Neural cell (in vitro differentiated cells): ENCODE measurements around the gene ISG20L2. TPM values are rescaled to one million over a fixed set of nuclear protein-coding genes. Genes with fewer than 3 reads are reported as not detected.

Experiments
- H2AFZ ChIP-seq: fragments of 200-600, 300-800 bp; sonication (generic), shearing (Covaris generic); 2 replicates; pipeline ENCODE4 v1.6.0; 2014; ENCODE audit warnings: low read depth, mild to moderate bottlenecking, antibody characterized with exemption, low read length, moderate library complexity
- H3F3A ChIP-seq: fragments of 200-600 bp; shearing (Covaris generic); 2 replicates; pipeline ENCODE4 v1.6.1; 2016; ENCODE audit warnings: mild to moderate bottlenecking, moderate library complexity, mixed read lengths, antibody characterized with exemption, low read length; ENCODE audit not compliant: insufficient read depth, poor library complexity, severe bottlenecking
- H3K27ac ChIP-seq: fragments of 200-600, 300-800 bp; sonication (generic), shearing (Covaris generic); 2 replicates; pipeline ENCODE4 v1.5.1; 2014; ENCODE audit warnings: mild to moderate bottlenecking, low read length, moderate library complexity
- H3K27me3 ChIP-seq: fragments of 300-800, 200-600 bp; sonication (generic), shearing (Covaris generic); 2 replicates; pipeline ENCODE4 v1.6.0; 2014; ENCODE audit warnings: mild to moderate bottlenecking, low read depth, low read length, moderate library complexity; ENCODE audit not compliant: insufficient read depth
- H3K36me3 ChIP-seq: fragments of 300-800, 200-600 bp; sonication (generic), shearing (Covaris generic); 2 replicates; pipeline ENCODE4 v1.5.1; 2014; ENCODE audit warnings: mild to moderate bottlenecking, antibody characterized with exemption, low read length, moderate library complexity; ENCODE audit not compliant: insufficient read depth
- H3K4me2 ChIP-seq: fragments of 300-800, 200-600 bp; sonication (generic), shearing (Covaris generic); 2 replicates; pipeline ENCODE4 v1.6.0; 2014; ENCODE audit warnings: mild to moderate bottlenecking, low read length
- H3K4me3 ChIP-seq: fragments of 300-800, 200-600 bp; sonication (generic), shearing (Covaris generic); 2 replicates; pipeline ENCODE4 v1.5.1; 2014; ENCODE audit warnings: mild to moderate bottlenecking, low read length, moderate library complexity
- H3K79me2 ChIP-seq: fragments of 200-600 bp; shearing (Covaris generic); replicated peaks from 2 replicates; pipeline ENCODE4 v1.6.0; 2014; ENCODE audit warnings: mild to moderate bottlenecking, low read length, moderate library complexity; ENCODE audit not compliant: insufficient read depth
- H3K9ac ChIP-seq: fragments of 300-800, 200-600 bp; sonication (generic), shearing (Covaris generic); 2 replicates; pipeline ENCODE4 v1.6.1; 2016; ENCODE audit warnings: mild to moderate bottlenecking, low read length, mixed read lengths
- H3K9me2 ChIP-seq: fragments of 200-600 bp; shearing (Covaris generic); 2 replicates; pipeline ENCODE4 v1.6.1; 2016; ENCODE audit warnings: mild to moderate bottlenecking, low read length, mixed read lengths; ENCODE audit not compliant: insufficient read depth
- H3K9me3 ChIP-seq: fragments of 200-600, 300-800 bp; sonication (generic), shearing (Covaris generic); 2 replicates; pipeline ENCODE4 v1.6.1; 2016; ENCODE audit warnings: mild to moderate bottlenecking, mixed run types, low read length, moderate library complexity, mixed read lengths
- H4K20me1 ChIP-seq: fragments of 200-600 bp; shearing (Covaris generic); 2 replicates; pipeline ENCODE4 v1.6.1; 2016; ENCODE audit warnings: mild to moderate bottlenecking, mixed run types; ENCODE audit not compliant: insufficient read depth
- CTCF ChIP-seq: fragments of 450-650 bp; IDR thresholded peaks from 2 replicates; pipeline ENCODE4 v1.5.1; 2014; ENCODE audit warnings: antibody characterized with exemption, mild to moderate bottlenecking, moderate library complexity; ENCODE audit not compliant: poor library complexity, severe bottlenecking
- EP300 ChIP-seq: fragments of 450-650 bp; conservative IDR thresholded peaks from 2 replicates; pipeline ENCODE4 v1.6.1; 2014; ENCODE audit warnings: antibody characterized with exemption, mild to moderate bottlenecking, moderate library complexity; ENCODE audit not compliant: poor library complexity, severe bottlenecking
- EZH2 ChIP-seq: fragments of 200-600, 300-800 bp; shearing (Covaris generic), sonication (generic); IDR thresholded peaks from 2 replicates; pipeline ENCODE4 v1.6.1; 2014; ENCODE audit warnings: antibody characterized with exemption, low read length, borderline replicate concordance, mild to moderate bottlenecking; ENCODE audit not compliant: insufficient read depth, poor library complexity, severe bottlenecking
- MXI1 ChIP-seq: fragments of 450-650 bp; conservative IDR thresholded peaks from 2 replicates; pipeline ENCODE4 v1.6.1; 2014; ENCODE audit warnings: antibody characterized with exemption, mild to moderate bottlenecking; ENCODE audit not compliant: poor library complexity, severe bottlenecking
- POLR2AphosphoS5 ChIP-seq: IDR thresholded peaks from 2 replicates; pipeline ENCODE4 v1.6.1; 2012
- RAD21 ChIP-seq: fragments of 450-650 bp; conservative IDR thresholded peaks from 2 replicates; pipeline ENCODE4 v1.6.1; 2014; ENCODE audit warnings: antibody characterized with exemption, mild to moderate bottlenecking, moderate library complexity
- SMC3 ChIP-seq: fragments of 450-650 bp; conservative IDR thresholded peaks from 2 replicates; pipeline ENCODE4 v1.6.1; 2014; ENCODE audit warnings: antibody characterized with exemption, mild to moderate bottlenecking, moderate library complexity; ENCODE audit not compliant: poor library complexity
- TAF1 ChIP-seq: IDR thresholded peaks from 2 replicates; pipeline ENCODE4 v1.6.1; 2012; ENCODE audit warnings: low read depth
- polyA plus RNA-seq: library from polyadenylated mRNA; depleted of rRNA; stranded (reverse); fragments of >200 nt; gene quantifications from 2 replicates; pipeline ENCODE4 v1.2.3, GENCODE V29; 2014
- TF ChIP-seq, protein P1 (sequence below): IDR thresholded peaks from 2 replicates; pipeline ENCODE4 v1.6.1; 2012; ENCODE audit warnings: borderline replicate concordance

ISG20L2 gene
- polyA plus RNA-seq, 1 donor from 2014 or later: 8.5 TPM

DNA sequence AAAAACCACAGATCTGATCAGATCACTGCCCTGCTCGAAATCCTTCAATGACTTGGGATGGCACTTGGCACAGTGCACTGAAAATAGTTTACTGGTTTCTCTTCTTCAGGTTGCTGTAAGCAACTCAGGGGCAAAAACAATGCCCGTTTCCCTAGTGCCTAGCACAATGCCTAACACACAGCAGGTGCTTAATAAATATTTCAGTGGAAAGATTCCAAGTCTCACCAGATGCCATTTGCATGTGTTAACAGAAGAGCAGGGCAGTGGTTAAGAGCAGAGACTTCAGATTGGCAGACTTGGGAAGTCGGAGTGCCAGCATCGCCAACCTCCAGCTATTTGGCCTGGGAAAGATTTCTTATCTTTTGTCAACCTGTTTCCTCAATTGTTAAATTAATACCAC, 11.2 kb downstream of the ISG20L2 start:
- Histone ChIP-seq H3K79me2 (no peaks in the 10 kb centered on the region), H3K9ac (no peak overlapping the region), H3K9me3 (no peaks in the 10 kb centered on the region), H2AFZ (no peak overlapping the region), H4K20me1 (no peaks in the 10 kb centered on the region), H3K36me3 (no peaks in the 10 kb centered on the region), H3K4me3 (no peak overlapping the region), H3F3A (no peaks in the 10 kb centered on the region), H3K4me2 (no peak overlapping the region), H3K27me3 (no peaks in the 10 kb centered on the region), H3K9me2 (no peaks in the 10 kb centered on the region), H3K27ac (no peak overlapping the region)
- TF ChIP-seq SMC3 (no peak), RAD21 (no peak), EZH2 (no peak), EP300 (no peak), MXI1 (no peak), POLR2AphosphoS5 (no peak), TAF1 (no peak), CTCF (no peak)
- TF ChIP-seq, protein P1, sequence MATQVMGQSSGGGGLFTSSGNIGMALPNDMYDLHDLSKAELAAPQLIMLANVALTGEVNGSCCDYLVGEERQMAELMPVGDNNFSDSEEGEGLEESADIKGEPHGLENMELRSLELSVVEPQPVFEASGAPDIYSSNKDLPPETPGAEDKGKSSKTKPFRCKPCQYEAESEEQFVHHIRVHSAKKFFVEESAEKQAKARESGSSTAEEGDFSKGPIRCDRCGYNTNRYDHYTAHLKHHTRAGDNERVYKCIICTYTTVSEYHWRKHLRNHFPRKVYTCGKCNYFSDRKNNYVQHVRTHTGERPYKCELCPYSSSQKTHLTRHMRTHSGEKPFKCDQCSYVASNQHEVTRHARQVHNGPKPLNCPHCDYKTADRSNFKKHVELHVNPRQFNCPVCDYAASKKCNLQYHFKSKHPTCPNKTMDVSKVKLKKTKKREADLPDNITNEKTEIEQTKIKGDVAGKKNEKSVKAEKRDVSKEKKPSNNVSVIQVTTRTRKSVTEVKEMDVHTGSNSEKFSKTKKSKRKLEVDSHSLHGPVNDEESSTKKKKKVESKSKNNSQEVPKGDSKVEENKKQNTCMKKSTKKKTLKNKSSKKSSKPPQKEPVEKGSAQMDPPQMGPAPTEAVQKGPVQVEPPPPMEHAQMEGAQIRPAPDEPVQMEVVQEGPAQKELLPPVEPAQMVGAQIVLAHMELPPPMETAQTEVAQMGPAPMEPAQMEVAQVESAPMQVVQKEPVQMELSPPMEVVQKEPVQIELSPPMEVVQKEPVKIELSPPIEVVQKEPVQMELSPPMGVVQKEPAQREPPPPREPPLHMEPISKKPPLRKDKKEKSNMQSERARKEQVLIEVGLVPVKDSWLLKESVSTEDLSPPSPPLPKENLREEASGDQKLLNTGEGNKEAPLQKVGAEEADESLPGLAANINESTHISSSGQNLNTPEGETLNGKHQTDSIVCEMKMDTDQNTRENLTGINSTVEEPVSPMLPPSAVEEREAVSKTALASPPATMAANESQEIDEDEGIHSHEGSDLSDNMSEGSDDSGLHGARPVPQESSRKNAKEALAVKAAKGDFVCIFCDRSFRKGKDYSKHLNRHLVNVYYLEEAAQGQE: no peak

GRCh38 chr1:156714830-156715229, 13.7 kb downstream of the ISG20L2 start:
- Histone ChIP-seq H3K36me3 (no peaks in the 10 kb centered on the region), H2AFZ (no peak overlapping the region), H3K27ac (no peak overlapping the region), H4K20me1 (no peaks in the 10 kb centered on the region), H3K79me2 (no peaks in the 10 kb centered on the region), H3K4me3 (no peak overlapping the region), H3K9me3 (no peaks in the 10 kb centered on the region), H3K9me2 (no peaks in the 10 kb centered on the region), H3F3A (no peaks in the 10 kb centered on the region), H3K9ac (no peak overlapping the region), H3K4me2 (no peak overlapping the region), H3K27me3 (no peaks in the 10 kb centered on the region)
- TF ChIP-seq EP300 (no peak), SMC3 (no peak), POLR2AphosphoS5 (no peak), TAF1 (no peak), MXI1 (no peak), CTCF (no peak), EZH2 (no peak)
- TF ChIP-seq, protein P1: no peak
